ENCODE data around the gene CEP41. TPM values are rescaled to one million over a fixed set of nuclear protein-coding genes. Genes with fewer than 3 reads are reported as not detected.

The CEP41 gene
- total RNA-seq, 4 donors from 2014 or later, result 1.9 to 6.8 (median 3.2) TPM

DNA sequence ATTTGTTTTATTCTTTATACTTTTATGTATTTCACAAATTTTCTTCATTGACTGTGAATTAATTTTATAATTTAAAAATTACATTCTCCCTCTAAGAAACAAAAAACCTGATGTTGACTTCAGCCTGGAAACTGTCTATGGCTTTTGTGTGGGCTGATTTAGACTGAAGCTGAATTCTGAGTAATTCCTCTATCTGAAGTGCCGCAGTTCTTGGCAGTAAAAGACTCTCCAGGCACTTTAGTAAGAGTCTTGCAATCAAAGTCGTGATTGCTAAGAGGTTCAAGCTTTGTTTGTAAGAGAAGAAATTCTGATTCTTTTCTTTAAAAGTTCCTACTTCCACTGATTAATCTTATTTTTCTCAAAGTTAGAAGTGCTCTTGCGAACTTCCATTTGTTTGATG, 3.4 kb upstream of the CEP41 start:
- Histone ChIP-seq H3K36me3 (no peaks in the 10 kb centered on the region), H3K27me3 (no peaks in the 10 kb centered on the region), H3K9me3 (no peaks in the 10 kb centered on the region), H3K27ac (no peak overlapping the region), H3K4me3 (no peak overlapping the region), H3K4me1 (peaks cover 0 to 20% (median 12%) of the 10 kb centered on the region in 3 donors)
- WGBS, 2 donors, result 58 to 69% methylated on average over 3 of the region's 3 CpGs
- intact Hi-C loops (cut with DNase I), result no loop called here
- no peak for TF ChIP-seq POLR2A (IDR thresholded peaks at IDR 0.05)
- TF ChIP-seq, protein P1, sequence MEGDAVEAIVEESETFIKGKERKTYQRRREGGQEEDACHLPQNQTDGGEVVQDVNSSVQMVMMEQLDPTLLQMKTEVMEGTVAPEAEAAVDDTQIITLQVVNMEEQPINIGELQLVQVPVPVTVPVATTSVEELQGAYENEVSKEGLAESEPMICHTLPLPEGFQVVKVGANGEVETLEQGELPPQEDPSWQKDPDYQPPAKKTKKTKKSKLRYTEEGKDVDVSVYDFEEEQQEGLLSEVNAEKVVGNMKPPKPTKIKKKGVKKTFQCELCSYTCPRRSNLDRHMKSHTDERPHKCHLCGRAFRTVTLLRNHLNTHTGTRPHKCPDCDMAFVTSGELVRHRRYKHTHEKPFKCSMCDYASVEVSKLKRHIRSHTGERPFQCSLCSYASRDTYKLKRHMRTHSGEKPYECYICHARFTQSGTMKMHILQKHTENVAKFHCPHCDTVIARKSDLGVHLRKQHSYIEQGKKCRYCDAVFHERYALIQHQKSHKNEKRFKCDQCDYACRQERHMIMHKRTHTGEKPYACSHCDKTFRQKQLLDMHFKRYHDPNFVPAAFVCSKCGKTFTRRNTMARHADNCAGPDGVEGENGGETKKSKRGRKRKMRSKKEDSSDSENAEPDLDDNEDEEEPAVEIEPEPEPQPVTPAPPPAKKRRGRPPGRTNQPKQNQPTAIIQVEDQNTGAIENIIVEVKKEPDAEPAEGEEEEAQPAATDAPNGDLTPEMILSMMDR (IDR thresholded peaks at IDR 0.05), result no peak
- no peak for DNase-seq

DNA sequence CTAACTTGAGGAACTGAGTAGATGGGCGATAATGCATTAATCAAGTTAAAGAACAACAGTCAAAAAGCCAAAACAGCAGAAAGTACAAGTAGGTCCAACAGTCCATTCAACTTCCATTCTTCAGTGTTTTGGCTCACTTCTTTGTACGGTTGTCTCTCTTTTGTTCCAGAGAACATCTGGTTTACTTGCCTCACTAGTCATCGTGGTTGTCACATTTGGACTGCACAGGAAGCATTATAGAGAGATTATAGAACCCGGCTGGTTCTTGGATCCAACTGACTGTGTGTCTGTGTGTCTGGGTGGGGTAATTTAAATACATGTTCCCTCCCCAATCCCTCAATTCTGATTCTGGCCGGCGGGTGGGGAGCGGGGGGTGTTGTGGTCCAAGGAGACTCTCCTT, 1.8 kb upstream of the CEP41 start:
- intact Hi-C loops (cut with DNase I), result no loop called here
- DNase-seq, result no peak
- WGBS, 2 donors, result 74 to 82% methylated on average over 7 of the region's 7 CpGs

DNA sequence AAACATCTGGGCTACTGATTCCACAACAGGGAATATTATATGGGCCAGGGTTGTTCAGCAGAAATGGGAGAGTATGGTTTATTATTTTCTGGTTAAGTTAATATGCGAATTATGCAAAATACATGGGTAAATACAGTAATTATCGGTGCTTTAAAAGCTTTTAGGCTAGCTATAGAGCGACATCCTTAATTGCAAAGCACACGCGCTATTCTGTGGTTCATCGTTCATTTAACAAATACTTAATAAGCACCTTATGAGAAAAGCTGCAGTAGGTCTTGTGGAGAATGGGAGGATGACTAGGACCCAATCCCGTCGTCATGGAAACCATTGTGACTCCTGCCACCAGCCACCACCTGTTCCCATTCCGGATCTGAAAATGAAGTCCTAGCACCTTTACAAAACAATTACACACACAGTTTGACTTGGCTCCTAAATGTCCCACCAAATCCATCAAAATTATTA, 623 bp upstream of the CEP41 start:
- no peaks in the 10 kb centered on the region for H3K27me3 ChIP-seq
- H3K36me3 ChIP-seq, result no peaks in the 10 kb centered on the region
- no peaks in the 10 kb centered on the region for H3K9me3 ChIP-seq
- intact Hi-C loops (cut with DNase I), result no loop called here
- H3K4me3 ChIP-seq, result peak overlapping the region; percentile 66 to 96 (median 84)
- DNase-seq, result no peak
- TF ChIP-seq, protein P1 (IDR thresholded peaks at IDR 0.05), result no peak
- no peak for TF ChIP-seq POLR2A (IDR thresholded peaks at IDR 0.05)
- peak overlapping the region; percentile 85 to 91 (median 90) for H3K27ac ChIP-seq
- H3K4me1 ChIP-seq, result peaks cover 0 to 20% (median 12%) of the 10 kb centered on the region in 3 donors
- WGBS, 2 donors, result 19 to 33% methylated on average over 9 of the region's 9 CpGs

More for the DNA sequence above, 1.8 kb upstream of the CEP41 start:
- Histone ChIP-seq H3K4me3 (no peak overlapping the region), H3K4me1 (peaks cover 0 to 20% (median 12%) of the 10 kb centered on the region in 3 donors), H3K9me3 (no peaks in the 10 kb centered on the region), H3K36me3 (no peaks in the 10 kb centered on the region), H3K27me3 (no peaks in the 10 kb centered on the region), H3K27ac (no peak overlapping the region)
- TF ChIP-seq, protein P1 (IDR thresholded peaks at IDR 0.05), result no peak
- no peak for TF ChIP-seq POLR2A (IDR thresholded peaks at IDR 0.05)

DNA sequence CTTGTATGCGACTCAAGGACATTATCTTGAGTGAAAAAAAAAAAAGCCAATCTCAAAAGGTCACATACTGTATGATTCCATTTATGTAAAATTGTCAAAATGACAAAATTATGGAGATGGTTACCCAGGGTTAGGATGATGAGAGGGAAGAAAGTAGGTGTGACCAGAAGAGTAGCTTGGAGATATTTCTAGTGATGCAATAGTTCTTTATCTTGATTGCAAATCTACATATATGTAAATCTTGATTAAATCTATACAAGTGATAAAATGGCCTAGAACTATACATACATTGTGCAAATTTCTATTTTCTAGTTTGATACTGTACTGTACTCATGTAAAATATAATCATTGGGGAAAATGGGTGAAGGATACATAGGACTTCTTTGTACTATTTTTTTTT, 4.6 kb downstream of the CEP41 start:
- Histone ChIP-seq H3K27ac (no peak overlapping the region), H3K9me3 (no peaks in the 10 kb centered on the region), H3K4me1 (peaks cover 0 to 28% (median 8%) of the 10 kb centered on the region in 3 donors), H3K4me3 (no peak overlapping the region), H3K27me3 (no peaks in the 10 kb centered on the region), H3K36me3 (no peaks in the 10 kb centered on the region)
- no peak for TF ChIP-seq POLR2A (IDR thresholded peaks at IDR 0.05)
- TF ChIP-seq, protein P1 (IDR thresholded peaks at IDR 0.05), result no peak
- 48 to 80% methylated on average over 1 of the region's 1 CpG for WGBS, 2 donors
- DNase-seq, result no peak
- intact Hi-C loops (cut with DNase I), result no loop called here

DNA sequence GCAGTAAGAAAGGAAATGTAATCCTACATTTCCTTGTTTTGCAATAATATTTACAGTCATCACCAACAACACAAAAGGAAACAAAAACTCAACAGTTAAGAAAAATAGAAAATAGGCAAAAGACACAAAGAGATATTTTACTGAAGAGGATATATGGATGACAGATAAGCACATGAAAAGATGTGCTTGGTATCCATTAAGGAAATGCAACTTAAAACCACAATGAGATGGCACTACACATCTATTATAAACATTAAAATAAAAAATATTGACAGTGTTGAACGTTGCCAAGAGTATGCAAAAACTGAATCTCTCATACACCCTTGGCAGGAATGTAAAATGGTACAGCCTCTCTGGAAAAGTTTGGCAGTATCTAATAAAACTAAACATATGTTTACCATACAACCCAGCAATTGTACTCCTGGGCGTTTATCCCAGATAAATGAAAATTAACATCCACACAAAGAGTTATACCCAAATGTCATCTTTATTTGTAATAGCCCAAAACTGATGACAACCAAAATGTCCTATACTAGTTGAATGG, 5.4 kb downstream of the CEP41 start:
- peaks cover 0 to 32% (median 6%) of the 10 kb centered on the region in 3 donors for H3K4me1 ChIP-seq
- no peak overlapping the region for H3K27ac ChIP-seq
- intact Hi-C loops (cut with DNase I), result no loop called here
- TF ChIP-seq, protein P1 (IDR thresholded peaks at IDR 0.05), result no peak
- TF ChIP-seq POLR2A (IDR thresholded peaks at IDR 0.05), result no peak
- no peaks in the 10 kb centered on the region for H3K36me3 ChIP-seq
- 47 to 51% methylated on average over 2 of the region's 2 CpGs for WGBS, 2 donors
- no peaks in the 10 kb centered on the region for H3K27me3 ChIP-seq
- H3K9me3 ChIP-seq, result no peaks in the 10 kb centered on the region
- H3K4me3 ChIP-seq, result no peak overlapping the region
- no peak for DNase-seq
